Heart right ventricle (tissue), 16 donors: ENCODE measurements around the gene NEK7. TPM values are rescaled to one million over a fixed set of nuclear protein-coding genes. Genes with fewer than 3 reads are reported as not detected.
A peak's percentile ranks its signal among the peaks of the same experiment; 100 is the strongest.

Experiments used
- ATAC-seq, 8 donors: fragments of 200-7000 bp; cut with Tn5 transposase; one replicate each; pipeline ENCODE4 v1.9.1; 2020; ENCODE audit warnings: mild to moderate bottlenecking in 8 of 8, moderate library complexity in 8 of 8, moderate number of reproducible peaks in 1 of 8
- DNase-seq, 2 donors: peaks; one replicate each; pipeline ENCODE4 v3.0.0-alpha.2; 2020
- H3K27ac ChIP-seq, 10 donors: fragments of 200-600 bp; sonication (generic) in 2 of 10; one replicate each; pipeline versions ENCODE4 v1.5.0 to v1.8.0; 2020 to 2022; ENCODE audit warnings: mild to moderate bottlenecking in 3 of 10
- H3K27me3 ChIP-seq, 7 donors: fragments of 200-600 bp; one replicate each; pipeline ENCODE4 v1.8.0; 2021 to 2022; ENCODE audit warnings: mild to moderate bottlenecking in 2 of 7
- H3K36me3 ChIP-seq, 9 donors: fragments of 200-600 bp; sonication (generic) in 1 of 9; one replicate each; pipeline versions ENCODE4 v1.5.0 to v1.8.0; 2020 to 2022; ENCODE audit warnings: mild to moderate bottlenecking in 2 of 9
- H3K4me1 ChIP-seq, 9 donors: fragments of 200-600 bp; sonication (generic) in 1 of 9; one replicate each; pipeline versions ENCODE4 v1.5.0 to v1.8.0; 2020 to 2022; ENCODE audit warnings: mild to moderate bottlenecking in 4 of 9
- H3K4me3 ChIP-seq, 10 donors: fragments of 200-600 bp; sonication (generic) in 2 of 10; one replicate each; pipeline versions ENCODE4 v1.5.0 to v1.8.0; 2020 to 2022; ENCODE audit warnings: mild to moderate bottlenecking in 7 of 10, moderate library complexity in 2 of 10
- H3K9me3 ChIP-seq, 11 donors: fragments of 200-600 bp in 10 of 11; sonication (generic) in 2 of 11; one replicate each; pipeline versions ENCODE4 v1.5.0 to v1.8.0; 2013 to 2022; ENCODE audit warnings: mild to moderate bottlenecking in 2 of 11, control low read depth in 1 of 11, moderate library complexity in 1 of 11
- CTCF ChIP-seq, 9 donors: fragments of 200-600 bp; sonication (generic) in 2 of 9; IDR thresholded peaks; one replicate each; pipeline versions ENCODE4 v1.5.0 to v1.8.0; 2021 to 2022; ENCODE audit warnings: antibody characterized with exemption in 9 of 9, mild to moderate bottlenecking in 5 of 9, moderate library complexity in 1 of 9
- WGBS, 2 donors: extraction: QIAGEN DNeasy Blood & Tissue Kit; methylation state at CpG; one replicate each; pipeline ENCODE4 v1.1.7; 2013; ENCODE audit warnings: inconsistent platforms in 1 of 2; 5-methylcytosine and 5-hydroxymethylcytosine counted together
- intact Hi-C, 10 donors: fragments of 100-400 bp; cut with DNase I; formaldehyde crosslinking; loops; one replicate each; pipeline versions ENCODE4 v1.11.1 to v1.14.2; 2022
- polyA plus RNA-seq, 2 donors: library from polyadenylated mRNA; stranded (reverse); fragments of 200-250 nt; gene quantifications; one replicate each; pipeline ENCODE4 v1.2.3, GENCODE V29; 2013
- total RNA-seq, 10 donors: library from RNA; stranded (reverse); fragmentation: NEBNext Ultra II Directional in 3 of 10; extraction: Animal tissue kit (Norgen Biotek cat#: 25700) in 3 of 10; gene quantifications; one replicate each; pipeline versions ENCODE4 v1.2.1 to v1.2.4, GENCODE V29; 2021 to 2023
- donor health status: Arrhythmogenic right ventricular cardiomyopathy.
- donor health status: ischemic (EF 13 %, LVEDD 7.1; RV severe dilation, severe dysfunction).
- donor health status: healthy with polysubstance abuse.
- donor health status: DM: no; HTN: yes; CAD: no.
- donor health status: DM: no; HTN: no; CAD: no.
- donor health status: ischemic (EF 25% LVEDD 6.9; RV normal size, moderate dysfunction).
- donor health status: ischemic (EF 25% LVEDD 5.7; RV mildly dilated, moderate dysfunction).
- donor health status: healthy.
- donor health status: DM: yes; HTN: yes; CAD: no.
- donor health status: Ischemic cardiomyopathy.
- donor health status: ischemic (EF 35%, LVEDD 5.7; RV mildly dilated, moderate dysfunction).
- donor health status: nonischemic (EF 11% LVEDD 7.7; RV severe dilation, severe dysfunction).
- donor health status: DM: yes; HTN: yes; CAD: no.
- donor health status: PGD.
- donor health status: ischemic (EF 29% LVEDD 5.4; RV normal size, mild dysfunction).
- donor health status: nonischemic (EF 23%, LVEDD 6.1; RV moderate dilation, normal function).

NEK7 gene
- total and polyA plus RNA-seq, 12 donors = 57.3 to 279 (median 207) TPM

GRCh38 chr1:198269646-198269940 lies 112.8 kb downstream of the NEK7 start:
- H3K4me3 ChIP-seq = no peak overlapping the region
- H3K36me3 ChIP-seq = peaks cover 0 to 15% (median 0%) of the 10 kb centered on the region in 9 donors
- DNase-seq = no peak
- peaks cover 0 to 75% (median 54%) of the 10 kb centered on the region in 9 donors for H3K4me1 ChIP-seq
- no peaks in the 10 kb centered on the region for H3K9me3 ChIP-seq
- TF ChIP-seq CTCF (IDR thresholded peaks at IDR 0.05) = no peak
- 86 to 89% methylated on average over 1 of the region's 1 CpG for WGBS, 2 donors
- H3K27ac ChIP-seq = peak overlapping the region in 7 of 10 donors; percentile 12 to 75 (median 61)
- intact Hi-C loops = loop anchor here in 4 of 10 donors (5.0 to 10.0 kb wide), 4 partner anchors 65 to 115 kb away; partner anchors contain the start of gene NEK7 (in 3 of the 4)
- no peaks in the 10 kb centered on the region for H3K27me3 ChIP-seq
- ATAC-seq = no peak

GRCh38 chr1:198270273-198270828 lies 113.6 kb downstream of the NEK7 start:
- no peak for ATAC-seq
- WGBS, 2 donors = 35 to 59% methylated on average over 1 of the region's 1 CpG
- Histone ChIP-seq H3K4me3 (no peak overlapping the region), H3K36me3 (peaks cover 0 to 7% (median 0%) of the 10 kb centered on the region in 9 donors), H3K4me1 (peaks cover 0 to 71% (median 53%) of the 10 kb centered on the region in 9 donors), H3K27me3 (no peaks in the 10 kb centered on the region), H3K27ac (peak overlapping the region in 6 of 10 donors; percentile 20 to 75 (median 52)), H3K9me3 (no peaks in the 10 kb centered on the region)
- intact Hi-C loops = loop anchor here in 2 of 10 donors (10.0 kb wide), 2 partner anchors 66 to 116 kb away; partner anchors contain the start of gene NEK7 (in 1 of the 2)
- DNase-seq = no peak
- TF ChIP-seq CTCF (IDR thresholded peaks at IDR 0.05) = no peak

GRCh38 chr1:198271467-198271866 lies 114.7 kb downstream of the NEK7 start:
- ATAC-seq (no peak), DNase-seq (no peak)
- TF ChIP-seq CTCF (IDR thresholded peaks at IDR 0.05) = no peak
- Histone ChIP-seq H3K27ac (peak overlapping the region in 5 of 10 donors; percentile 2 to 75 (median 57)), H3K27me3 (no peaks in the 10 kb centered on the region), H3K36me3 (peaks cover 0 to 5% (median 0%) of the 10 kb centered on the region in 9 donors), H3K4me1 (peaks cover 0 to 73% (median 53%) of the 10 kb centered on the region in 9 donors), H3K4me3 (no peak overlapping the region), H3K9me3 (no peaks in the 10 kb centered on the region)
- intact Hi-C loops = loop anchor here in 2 of 10 donors (10.0 kb wide), 2 partner anchors 67 to 117 kb away; partner anchors contain the start of gene NEK7 (in 1 of the 2)

- Histone ChIP-seq H3K36me3 (no peaks in the 10 kb centered on the region), H3K27me3 (no peaks in the 10 kb centered on the region), H3K27ac (peak overlapping the region in 7 of 10 donors; percentile 4 to 72 (median 57)), H3K4me1 (peaks cover 0 to 79% (median 56%) of the 10 kb centered on the region in 9 donors), H3K4me3 (no peak overlapping the region), H3K9me3 (no peaks in the 10 kb centered on the region)
- no peak for TF ChIP-seq CTCF (IDR thresholded peaks at IDR 0.05)
- intact Hi-C loops = loop anchor here in 2 of 10 donors (10.0 kb wide), 2 partner anchors 68 to 118 kb away; partner anchors contain the start of gene NEK7 (in 1 of the 2)
- DNase-seq (no peak), ATAC-seq (peak in 3 of 8 donors; percentile 11 to 44 (median 39))
- WGBS, 2 donors = 11 to 13% methylated on average over 1 of the region's 1 CpG
Measured at GRCh38 chr1:198272492-198272891, 115.7 kb downstream of the NEK7 start.
